HG03469 (cell line): ENCODE data around the gene DOCK4.
"Not testable (repeated sequence)": the region's sequence is repeated elsewhere in the genome, so short reads cannot be mapped to it uniquely, and the experiment has no call there.

Source experiments
- ATAC-seq: cut with Tn5 transposase; IDR thresholded peaks from one replicate; pipeline ENCODE4 v1.9.1; 2021; ENCODE audit warnings: mild to moderate bottlenecking, moderate library complexity, moderate number of reproducible peaks; ENCODE audit not compliant: unreplicated experiment

Gene DOCK4

GRCh38 chr7:112136271-112137008 is 69.8 kb downstream of the DOCK4 start:
- ATAC-seq: no peak

- no peak for ATAC-seq
Observed at GRCh38 chr7:112135815-112136214, 70.4 kb downstream of the DOCK4 start.

- ATAC-seq: no peak
Observed at GRCh38 chr7:112134039-112134438, 72.2 kb downstream of the DOCK4 start.

GRCh38 chr7:112133328-112133727 is 72.9 kb downstream of the DOCK4 start:
- ATAC-seq: no peak

GRCh38 chr7:112132051-112132694 is 74.0 kb downstream of the DOCK4 start:
- no peak for ATAC-seq

GRCh38 chr7:112130729-112131410 is 75.3 kb downstream of the DOCK4 start:
- ATAC-seq: no peak

- no peak for ATAC-seq
Observed at GRCh38 chr7:112129655-112130323, 76.4 kb downstream of the DOCK4 start.

- not testable (repeated sequence) for ATAC-seq
Observed at GRCh38 chr7:112128461-112129425, 77.5 kb downstream of the DOCK4 start.

- not testable (repeated sequence) for ATAC-seq
Observed at GRCh38 chr7:112128041-112128440, 78.2 kb downstream of the DOCK4 start.

- no peak for ATAC-seq
Observed at GRCh38 chr7:112125250-112125649, 80.9 kb downstream of the DOCK4 start.

GRCh38 chr7:112124061-112124766 is 82.0 kb downstream of the DOCK4 start:
- no peak for ATAC-seq

- ATAC-seq: no peak
Observed at GRCh38 chr7:112122798-112123197, 83.4 kb downstream of the DOCK4 start.

GRCh38 chr7:112122144-112122543 is 84.1 kb downstream of the DOCK4 start:
- ATAC-seq: no peak

- ATAC-seq: no peak
Observed at GRCh38 chr7:112121318-112121717, 84.9 kb downstream of the DOCK4 start.

- peak; percentile 67 for ATAC-seq
Observed at GRCh38 chr7:112120696-112121217, 85.4 kb downstream of the DOCK4 start.

- ATAC-seq: no peak
Observed at GRCh38 chr7:112118581-112119566, 87.3 kb downstream of the DOCK4 start.

- ATAC-seq: no peak
Observed at GRCh38 chr7:112116894-112117293, 89.3 kb downstream of the DOCK4 start.

GRCh38 chr7:112116358-112116757 is 89.8 kb downstream of the DOCK4 start:
- no peak for ATAC-seq
